Keratinocyte (primary cell): ENCODE measurements around the gene BTBD10. TPM values are rescaled to one million over a fixed set of nuclear protein-coding genes. Genes with fewer than 3 reads are reported as not detected.

Experiments used
- DNase-seq: peaks from one replicate; pipeline ENCODE4 v3.0.0-alpha.2; 2011; ENCODE audit warnings: low read depth, missing footprints, low spot score
- FAIRE-seq: peaks from 2 replicates; lab custom pipeline; 2011; peaks lifted over from hg19 to GRCh38; lab: Jason Lieb, UNC
- H2AFZ ChIP-seq: 2 replicates; pipeline ENCODE4 v1.6.0; 2012; ENCODE audit warnings: low read length, control low read depth, inconsistent platforms; ENCODE audit not compliant: control insufficient read depth
- H3K27ac ChIP-seq: 2 replicates; pipeline ENCODE4 v1.5.1; 2011; ENCODE audit warnings: low read length; ENCODE audit not compliant: control insufficient read depth, insufficient read depth
- H3K27me3 ChIP-seq: 3 replicates; pipeline ENCODE4 v1.6.0; 2011; ENCODE audit warnings: low read length; ENCODE audit not compliant: control insufficient read depth, insufficient read depth; ENCODE audit errors: extremely low read depth
- H3K36me3 ChIP-seq, 2 experiments: 2 replicates in 1 of 2; 3 replicates in 1 of 2; pipeline ENCODE4 v1.5.1; 2011; ENCODE audit warnings: low read length in 2 of 2, mild to moderate bottlenecking in 1 of 2; ENCODE audit not compliant: control insufficient read depth in 2 of 2, insufficient read depth in 2 of 2; ENCODE audit errors: extremely low read depth in 1 of 2
- H3K4me1 ChIP-seq: 3 replicates; pipeline ENCODE4 v1.5.1; 2011; ENCODE audit warnings: low read length; ENCODE audit not compliant: control insufficient read depth, insufficient read depth; ENCODE audit errors: extremely low read depth
- H3K4me2 ChIP-seq: 3 replicates; pipeline ENCODE4 v1.6.0; 2011; ENCODE audit warnings: low read depth, low read length; ENCODE audit not compliant: control insufficient read depth, insufficient read depth; ENCODE audit errors: extremely low read depth
- H3K4me3 ChIP-seq, 3 experiments: fragments of 200-600 bp in 1 of 3; sonication (generic) in 1 of 3; 2 replicates in 2 of 3; 3 replicates in 1 of 3; pipeline ENCODE4 v1.5.1; 2011 to 2016; ENCODE audit warnings: low read length in 3 of 3, mild to moderate bottlenecking in 3 of 3, control low read depth in 2 of 3, inconsistent platforms in 1 of 3, low read depth in 1 of 3, mixed read lengths in 1 of 3, mixed run types in 1 of 3, moderate library complexity in 1 of 3; ENCODE audit not compliant: control insufficient read depth in 2 of 3, insufficient read depth in 2 of 3; ENCODE audit errors: extremely low read depth in 1 of 3
- H3K79me2 ChIP-seq: 2 replicates; pipeline ENCODE4 v1.6.0; 2012; ENCODE audit warnings: low read length; ENCODE audit not compliant: control insufficient read depth, insufficient read depth
- H3K9ac ChIP-seq: 3 replicates; pipeline ENCODE4 v1.6.0; 2011; ENCODE audit warnings: low read length; ENCODE audit not compliant: control insufficient read depth, insufficient read depth; ENCODE audit errors: extremely low read depth
- H3K9me1 ChIP-seq: 3 replicates; pipeline ENCODE4 v1.6.0; 2011; ENCODE audit warnings: low read length; ENCODE audit not compliant: control insufficient read depth, insufficient read depth; ENCODE audit errors: extremely low read depth
- H3K9me3 ChIP-seq: 2 replicates; pipeline ENCODE4 v1.5.1; 2012; ENCODE audit warnings: low read depth, low read length; ENCODE audit not compliant: control insufficient read depth
- H4K20me1 ChIP-seq: 3 replicates; pipeline ENCODE4 v1.6.0; 2011; ENCODE audit warnings: low read length; ENCODE audit not compliant: control insufficient read depth, insufficient read depth; ENCODE audit errors: extremely low read depth
- EZH2 ChIP-seq: IDR thresholded peaks from one replicate; pipeline ENCODE4 v1.6.1; 2012; ENCODE audit warnings: inconsistent platforms, mild to moderate bottlenecking, low read length, moderate library complexity
- dilution Hi-C: fragments of 300-500 bp; cut with MboI; formaldehyde crosslinking; loops from one replicate; pipeline ENCODE4 v1.7.0; 2020; ENCODE audit warnings: low sequenced_read_pairs; ENCODE audit not compliant: extremely low pct_ligation_motif_present
- polyA plus RNA-seq, 5 experiments: library from polyadenylated mRNA; depleted of rRNA in 3 of 5; stranded (reverse) in 3 of 5; stranded (forward) in 1 of 5; unstranded in 1 of 5; fragments of >200 nt; gene quantifications; 1 replicate in 1 of 5; 2 replicates in 3 of 5; 3 replicates in 1 of 5; pipeline versions ENCODE4 v1.2.1 to v1.2.3, GENCODE V29; 2011 to 2012; ENCODE audit warnings: missing spikeins in 2 of 5, low read depth in 1 of 5, low replicate concordance in 1 of 5
- TF ChIP-seq, protein P1 (sequence below), 3 experiments: IDR thresholded peaks in 1 of 3; conservative IDR thresholded peaks in 1 of 3; optimal IDR thresholded peaks in 1 of 3; 2 replicates in 2 of 3; 3 replicates in 1 of 3; pipeline versions ENCODE3 to v1.5.1; 2011; ENCODE audit warnings: low read length in 3 of 3, mild to moderate bottlenecking in 3 of 3, moderate library complexity in 2 of 3, control low read depth in 1 of 3, inconsistent platforms in 1 of 3; ENCODE audit not compliant: insufficient read depth in 2 of 3; ENCODE audit errors: extremely low read depth in 1 of 3

BTBD10 gene
- polyA plus RNA-seq, 1 donor (not counting 4 experiments of a cell fraction or from before 2014, with no cell fraction given): 76.0 TPM

DNA sequence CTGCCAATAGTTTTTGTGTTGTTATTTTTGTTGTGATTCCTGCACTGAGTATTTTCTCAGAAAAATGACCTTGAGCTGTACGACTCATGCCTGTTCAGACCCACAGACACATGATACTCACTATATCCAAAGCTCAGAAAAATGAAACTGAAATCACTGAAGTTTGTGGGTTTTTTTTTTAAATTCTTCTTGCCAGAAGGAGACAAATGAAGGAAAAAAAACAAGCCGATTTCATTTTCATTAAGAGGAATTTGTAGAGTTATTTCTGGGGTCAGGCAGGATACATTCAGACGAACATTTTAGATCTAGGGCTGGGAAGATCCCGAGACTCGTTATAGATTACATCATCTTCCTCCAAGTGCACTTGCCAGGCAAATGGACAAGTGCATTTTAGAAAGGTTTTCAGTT, 125.0 kb downstream of the BTBD10 start:
- Histone ChIP-seq H3K9ac (peak overlapping the region; percentile 65), H3K4me1 (peaks cover 48% of the 10 kb centered on the region), H3K27ac (peak overlapping the region; percentile 78), H3K36me3 (peaks cover 0 to 9% of the 10 kb centered on the region in 2 experiments), H3K27me3 (no peaks in the 10 kb centered on the region), H3K4me2 (peak overlapping the region; percentile 71), H3K9me3 (no peaks in the 10 kb centered on the region), H4K20me1 (no peaks in the 10 kb centered on the region), H3K4me3 (peak overlapping the region in 2 of 3 experiments; percentile 34 to 44), H3K79me2 (peaks cover 14% of the 10 kb centered on the region), H3K9me1 (peaks cover 13% of the 10 kb centered on the region), H2AFZ (peak overlapping the region; percentile 32)
- dilution Hi-C loops: no loop called here
- TF ChIP-seq EZH2: no peak
- TF ChIP-seq, protein P1, sequence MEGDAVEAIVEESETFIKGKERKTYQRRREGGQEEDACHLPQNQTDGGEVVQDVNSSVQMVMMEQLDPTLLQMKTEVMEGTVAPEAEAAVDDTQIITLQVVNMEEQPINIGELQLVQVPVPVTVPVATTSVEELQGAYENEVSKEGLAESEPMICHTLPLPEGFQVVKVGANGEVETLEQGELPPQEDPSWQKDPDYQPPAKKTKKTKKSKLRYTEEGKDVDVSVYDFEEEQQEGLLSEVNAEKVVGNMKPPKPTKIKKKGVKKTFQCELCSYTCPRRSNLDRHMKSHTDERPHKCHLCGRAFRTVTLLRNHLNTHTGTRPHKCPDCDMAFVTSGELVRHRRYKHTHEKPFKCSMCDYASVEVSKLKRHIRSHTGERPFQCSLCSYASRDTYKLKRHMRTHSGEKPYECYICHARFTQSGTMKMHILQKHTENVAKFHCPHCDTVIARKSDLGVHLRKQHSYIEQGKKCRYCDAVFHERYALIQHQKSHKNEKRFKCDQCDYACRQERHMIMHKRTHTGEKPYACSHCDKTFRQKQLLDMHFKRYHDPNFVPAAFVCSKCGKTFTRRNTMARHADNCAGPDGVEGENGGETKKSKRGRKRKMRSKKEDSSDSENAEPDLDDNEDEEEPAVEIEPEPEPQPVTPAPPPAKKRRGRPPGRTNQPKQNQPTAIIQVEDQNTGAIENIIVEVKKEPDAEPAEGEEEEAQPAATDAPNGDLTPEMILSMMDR (optimal IDR thresholded peaks at IDR 0.05 in 1 of 3, IDR thresholded peaks at IDR 0.05 in 1 of 3, conservative IDR thresholded peaks at IDR 0.05 in 1 of 3; ENCODE audit: extremely low read depth in 1 of 3, insufficient read depth in 2 of 3, low read length in 3 of 3): no peak
- FAIRE-seq: peak; percentile 32
- no peak for DNase-seq

Other genes starting within 250 kb of the BTBD10 start
- gene BMAL1, start 185.4 kb downstream of the BTBD10 start, polyA plus RNA-seq: 18.9 to 27.5 TPM (median 22.6 TPM) in 3 replicates
- not detected in 3 replicates for gene PTH, start 32.8 kb upstream of the BTBD10 start, polyA plus RNA-seq
- 86.9 to 140 TPM (median 96.9 TPM) in 3 replicates for gene FAR1, start 205.4 kb upstream of the BTBD10 start, polyA plus RNA-seq